ENCODE measurements around the gene ADGRG6.

Gene ADGRG6

DNA sequence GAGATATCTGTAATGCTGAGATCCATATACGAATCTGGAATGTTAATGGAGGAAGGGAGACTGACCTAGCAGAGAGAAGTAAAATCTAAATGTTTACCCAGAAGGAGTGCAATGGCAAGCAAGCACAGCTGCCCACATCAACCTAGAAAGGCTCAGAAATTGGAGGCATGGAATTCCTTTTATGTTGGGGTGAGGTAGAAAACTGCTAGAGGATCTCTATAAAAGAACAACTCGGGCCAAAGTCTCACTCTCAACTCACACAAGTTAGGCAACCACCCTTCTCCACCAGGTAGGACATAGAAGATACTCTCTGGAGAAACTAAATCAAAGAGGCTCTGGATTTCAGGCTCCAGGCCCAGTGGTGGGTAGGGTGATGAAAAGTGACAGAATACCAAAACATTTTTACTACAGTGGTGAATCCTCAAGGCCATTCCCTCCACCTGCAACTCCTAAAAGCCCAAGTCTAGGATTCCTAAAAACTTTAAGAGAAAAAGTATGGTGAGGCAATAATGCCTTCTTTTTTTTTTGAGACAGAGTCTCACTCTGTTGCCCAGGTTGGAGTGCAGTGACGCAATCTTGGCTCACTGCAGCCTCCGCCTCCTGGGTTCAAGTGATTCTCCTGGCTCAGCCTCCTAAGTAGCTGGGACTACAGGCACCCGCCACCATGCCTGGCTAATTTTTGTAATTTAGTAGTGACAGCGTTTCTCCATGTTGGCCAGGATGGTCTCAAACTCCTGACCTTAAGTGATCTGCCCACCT is 9.5 kb upstream of the ADGRG6 start:
- no peak for DNase-seq

- DNase-seq, result no peak
These were observed 8.7 kb upstream of the ADGRG6 start for GRCh38 chr6:142293121-142293520.

- no peak for DNase-seq
These were observed 7.1 kb upstream of the ADGRG6 start for GRCh38 chr6:142294679-142295078.

GRCh38 chr6:142296975-142297604 is 4.7 kb upstream of the ADGRG6 start:
- DNase-seq, result no peak

DNA sequence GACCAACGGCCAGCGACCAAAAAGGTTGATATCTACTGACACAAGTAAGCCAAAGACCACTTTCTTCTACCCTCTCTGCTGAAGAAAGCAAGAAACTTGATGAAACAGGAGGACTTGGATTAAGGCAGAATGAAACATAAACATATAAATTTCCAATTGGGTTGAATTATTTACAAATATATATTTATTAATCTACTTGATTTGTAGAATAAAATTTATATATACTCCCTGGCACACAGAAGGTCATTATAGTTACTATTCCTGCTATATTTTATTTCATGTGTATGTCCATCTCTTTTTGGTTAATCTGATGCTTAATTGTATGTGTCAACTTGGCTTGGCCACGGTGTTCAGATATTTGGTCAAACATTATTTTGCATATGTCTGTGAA is 4.2 kb upstream of the ADGRG6 start:
- DNase-seq, result no peak

DNA sequence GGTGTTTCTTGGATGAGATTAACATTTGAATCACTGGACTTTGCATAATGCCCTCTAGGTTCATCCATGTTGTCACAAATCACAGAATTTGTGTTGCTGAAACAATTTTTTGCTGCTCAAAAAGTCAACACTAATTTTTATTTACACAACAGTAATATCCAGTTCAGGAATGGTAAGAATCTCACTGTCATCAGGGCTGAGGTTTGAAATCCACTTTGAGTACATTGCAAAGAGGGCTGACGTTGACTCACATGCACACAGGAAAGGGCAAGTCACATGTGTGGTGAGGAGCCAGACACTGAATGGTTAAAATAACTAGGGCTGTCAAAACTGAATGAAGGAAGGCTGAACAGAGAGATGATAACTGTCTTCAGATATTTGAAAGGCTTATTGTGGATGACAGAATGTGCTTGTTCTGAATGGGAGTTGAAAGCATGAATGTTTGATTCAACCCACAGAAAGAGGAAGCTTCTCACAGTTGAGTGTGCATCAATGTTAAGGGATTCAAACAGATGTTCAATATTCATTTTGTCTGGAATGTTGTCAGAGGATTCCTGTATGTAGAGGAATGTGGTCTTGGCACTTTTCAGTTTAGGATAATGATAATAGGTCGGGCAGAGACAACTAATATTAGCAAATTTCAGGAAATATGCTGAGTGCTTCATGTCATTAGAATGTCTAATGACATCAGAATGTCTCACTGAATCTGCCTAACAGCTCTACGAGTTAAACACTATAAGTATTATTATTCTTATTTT is 3.6 kb upstream of the ADGRG6 start:
- no peak for DNase-seq

DNA sequence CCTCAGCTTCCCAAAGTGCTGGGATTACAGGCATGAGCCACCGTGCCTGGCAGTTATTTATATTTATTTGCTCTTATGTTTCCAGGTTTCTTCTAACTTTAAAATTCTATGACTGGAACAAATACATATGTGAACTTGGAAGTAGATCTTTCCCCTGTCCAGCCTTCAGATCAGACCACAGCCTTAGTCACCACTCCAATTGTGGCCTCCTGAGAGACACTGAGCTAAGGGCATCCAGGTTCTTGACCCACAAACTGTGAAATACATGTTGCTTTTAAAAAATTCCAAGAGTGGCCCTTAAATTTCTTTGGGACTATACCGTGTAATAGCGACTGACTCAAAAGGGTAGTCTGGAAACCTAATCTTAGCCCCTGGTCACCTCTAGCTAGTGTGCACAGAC is 1.5 kb upstream of the ADGRG6 start:
- no peak for DNase-seq

- DNase-seq, result peak; percentile 55
These were observed 803 bp upstream of the ADGRG6 start for GRCh38 chr6:142300758-142301650.

- no peak for DNase-seq
These were observed 791 bp downstream of the ADGRG6 start for GRCh38 chr6:142302421-142303175.

DNA sequence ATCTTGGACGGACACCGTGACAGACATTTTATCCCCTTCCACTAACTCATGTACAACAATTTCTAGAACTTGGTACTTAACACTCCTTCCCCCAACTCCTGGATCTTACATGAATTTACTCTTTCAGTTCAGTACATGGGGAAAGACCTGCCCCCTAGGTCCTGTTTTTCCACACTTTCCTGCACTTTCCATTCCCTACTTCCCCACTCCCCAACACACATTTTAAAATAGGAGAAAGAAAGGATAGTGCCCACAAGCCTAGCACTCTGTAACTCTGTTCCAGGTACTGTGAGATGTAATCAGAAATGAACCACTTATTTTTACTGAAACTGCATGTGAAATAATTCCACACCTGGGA is 1.3 kb downstream of the ADGRG6 start:
- no peak for DNase-seq

- DNase-seq, result no peak
These were observed 2.4 kb downstream of the ADGRG6 start for GRCh38 chr6:142304241-142304640.

DNA sequence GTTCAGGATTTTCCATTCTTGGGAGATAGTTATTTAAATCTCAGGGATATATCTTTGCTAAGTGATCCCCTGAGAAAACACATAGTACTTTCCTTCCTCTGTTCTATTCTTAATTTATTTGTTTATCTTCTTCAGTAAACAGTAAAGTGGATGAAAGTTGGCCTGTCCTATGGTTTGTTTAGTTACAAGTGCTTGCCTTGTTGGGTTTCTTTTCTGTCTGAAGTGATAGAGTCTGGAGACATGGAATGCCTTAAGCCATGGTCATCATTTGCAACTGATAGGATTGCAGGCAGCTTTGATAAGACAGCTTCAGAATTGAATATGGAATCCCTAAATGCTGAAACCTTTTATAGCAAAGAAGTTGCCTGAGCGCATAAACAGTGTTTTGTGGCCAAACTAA is 4.9 kb downstream of the ADGRG6 start:
- no peak for DNase-seq

GRCh38 chr6:142307963-142308748 is 6.3 kb downstream of the ADGRG6 start:
- DNase-seq, result no peak

- no peak for DNase-seq
These were observed 7.6 kb downstream of the ADGRG6 start for GRCh38 chr6:142309426-142309825.

DNA sequence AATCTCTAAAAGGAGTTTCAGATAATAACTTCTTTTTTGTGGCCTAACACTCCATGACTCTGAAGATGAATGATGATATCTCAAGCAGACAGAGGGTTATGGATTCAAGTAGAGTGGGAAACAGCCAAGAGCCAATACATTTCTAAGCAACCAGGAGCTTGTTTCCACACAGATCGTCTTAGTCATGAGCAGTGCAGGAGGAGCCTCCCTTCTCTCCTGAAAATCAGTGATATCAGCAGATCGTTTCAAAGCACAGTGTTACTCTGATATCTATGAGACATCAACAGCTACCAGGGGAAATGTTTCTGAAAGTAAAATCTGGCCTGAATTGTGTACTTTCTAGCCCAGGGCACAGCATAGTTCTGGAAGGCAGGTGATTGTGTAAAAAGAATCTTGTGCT is 11.5 kb downstream of the ADGRG6 start:
- no peak for DNase-seq

DNA sequence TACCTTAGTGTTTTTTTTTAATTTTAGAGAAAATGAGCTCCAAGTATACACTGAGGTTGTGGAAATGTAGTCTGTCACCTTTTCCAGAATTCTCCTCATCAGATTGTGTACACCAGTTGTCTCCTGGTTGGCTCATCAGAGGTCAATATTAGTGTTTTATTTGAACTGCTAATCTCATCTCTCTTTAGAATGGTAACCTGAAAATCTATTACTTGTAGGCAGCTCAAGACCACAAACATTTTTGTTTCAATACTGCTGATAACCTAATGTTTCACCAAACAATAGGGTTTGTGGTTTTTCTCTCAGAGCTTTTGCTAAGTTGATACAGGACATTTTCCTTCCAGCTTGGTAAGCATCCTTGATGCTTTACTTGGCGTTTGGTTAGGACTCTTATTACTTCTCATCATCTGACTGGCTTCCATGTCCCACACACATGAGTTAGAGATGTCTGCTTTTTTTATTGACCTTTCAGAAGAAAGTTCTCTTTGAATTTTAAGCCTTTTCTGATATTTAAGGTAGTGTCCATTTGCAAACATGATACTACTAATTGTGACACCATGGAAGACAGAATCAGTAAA is 15.1 kb downstream of the ADGRG6 start:
- DNase-seq, result no peak

DNA sequence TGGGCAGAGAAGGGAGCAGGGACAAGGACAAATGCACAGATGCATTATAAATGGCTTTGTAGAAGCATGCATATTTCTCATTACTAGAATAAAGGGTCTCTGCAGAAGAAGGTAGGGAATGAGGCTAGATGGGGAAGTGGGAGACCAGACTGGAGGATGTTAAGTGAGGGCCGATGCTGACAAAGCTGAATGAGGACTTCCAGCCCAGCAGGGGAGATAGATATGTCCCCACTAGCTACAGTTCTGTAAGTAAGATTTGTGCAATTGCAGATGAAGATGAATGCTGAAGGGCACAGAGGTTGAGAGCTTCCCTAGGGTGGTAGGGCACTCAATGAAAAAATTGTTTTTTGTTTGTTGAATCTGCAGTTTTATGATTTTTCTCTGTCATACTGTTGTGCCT is 16.9 kb downstream of the ADGRG6 start:
- no peak for DNase-seq

DNA sequence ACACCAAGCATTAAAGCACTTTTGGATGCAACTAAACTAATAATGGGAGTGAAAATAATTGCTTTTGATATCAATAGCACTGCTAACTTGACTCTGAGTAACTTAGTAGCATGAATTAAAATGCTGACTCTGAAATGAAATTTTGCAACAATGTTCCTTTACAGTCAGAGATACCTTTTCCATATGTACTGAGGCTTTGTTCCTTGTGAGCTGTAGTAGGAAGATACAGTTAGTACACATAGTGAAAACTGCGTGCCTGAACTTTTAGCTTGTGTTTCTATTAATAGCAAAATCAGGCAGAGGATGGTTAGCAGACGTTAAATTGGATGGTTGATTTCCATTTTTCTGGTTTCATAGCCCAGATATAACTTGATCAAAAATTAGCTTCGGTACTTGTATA is 18.6 kb downstream of the ADGRG6 start:
- no peak for DNase-seq

DNA sequence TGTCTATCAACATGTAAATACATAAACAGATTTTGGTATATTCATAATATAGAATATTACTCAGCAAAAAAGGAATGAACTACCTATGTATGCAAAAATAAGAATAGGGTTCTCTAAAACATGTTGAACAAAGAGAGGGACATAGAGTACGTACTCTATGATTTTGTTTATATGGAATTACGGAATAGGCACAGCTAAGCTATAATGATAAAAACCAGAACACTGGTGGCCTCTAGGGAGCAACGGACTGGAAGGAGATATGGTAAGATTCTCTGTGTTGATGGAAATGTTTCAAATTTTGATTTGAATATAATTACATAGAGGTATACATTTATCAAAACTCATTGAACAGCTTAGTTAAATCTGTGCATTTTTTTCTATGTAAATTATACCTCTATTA is 19.6 kb downstream of the ADGRG6 start:
- DNase-seq, result no peak

- no peak for DNase-seq
These were observed 20.3 kb downstream of the ADGRG6 start for GRCh38 chr6:142322066-142322465.

Measured in right hindlimb (tissue), 1 donor.